T47D (cell line): Measurements from ENCODE around the gene MAFB.
"Not testable (repeated sequence)": the region's sequence is repeated elsewhere in the genome, so short reads cannot be mapped to it uniquely, and the experiment has no call there.

Experiments used
- DNase-seq, 2 experiments: peaks; one replicate each; pipeline versions ENCODE4 v3.0.0 to v3.0.0-alpha.2; 2011 to 2012; ENCODE audit warnings: low read depth in 1 of 2, low spot score in 1 of 2
- JUND ChIP-seq: IDR thresholded peaks from 2 replicates; pipeline ENCODE4 v1.6.1; 2012; ENCODE audit warnings: low read depth
- in situ Hi-C: cut with HindIII; loops from 2 replicates; pipeline ENCODE4 v1.10.0; 2016; ENCODE audit warnings: low sequenced_read_pairs, low pct_unique_long_range_greater_than_20kb

Gene MAFB

GRCh38 chr20:40689100-40689942, at the start of gene MAFB:
Gene MAFB (minus strand): TSS chr20:40689236. CDS start chr20:40688850, 386 bp downstream.
- in situ Hi-C loops: no loop called here

DNA sequence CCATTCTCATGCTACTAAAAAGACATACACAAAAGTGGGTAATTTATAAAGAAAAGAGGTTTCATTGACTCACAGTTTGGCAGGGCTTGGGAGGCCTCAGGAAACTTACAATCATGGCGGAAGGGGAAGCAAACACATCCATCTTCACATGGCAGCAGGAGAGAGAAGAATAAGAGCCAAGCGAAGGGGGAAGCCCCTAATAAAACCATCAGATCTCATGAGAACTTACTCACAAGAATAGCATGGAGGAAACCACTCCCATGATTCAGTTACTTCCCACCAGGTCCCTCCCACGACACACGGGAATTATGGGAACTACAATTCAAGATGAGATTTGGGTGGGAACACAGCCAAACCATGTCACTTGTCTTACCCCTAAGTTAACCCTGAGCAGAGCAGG, 47.4 kb upstream of the MAFB start:
- in situ Hi-C loops, DNase-seq: not testable (repeated sequence)

More at GRCh38 chr20:40689100-40689942, at the start of gene MAFB:
- TF ChIP-seq JUND: no peak
- DNase-seq: peak; percentile 97 to 98

GRCh38 chr20:40728996-40729395, 40.0 kb upstream of the MAFB start:
- in situ Hi-C loops: no loop called here
- DNase-seq: no peak
- TF ChIP-seq JUND: no peak

- TF ChIP-seq JUND: no peak
- no peak for DNase-seq
- in situ Hi-C loops: no loop called here
Measured at GRCh38 chr20:40728470-40728869, 39.4 kb upstream of the MAFB start.

- TF ChIP-seq JUND: no peak
- DNase-seq: no peak
- in situ Hi-C loops: no loop called here
Measured at GRCh38 chr20:40727960-40728359, 38.9 kb upstream of the MAFB start.

- in situ Hi-C loops: no loop called here
- TF ChIP-seq JUND: no peak
- DNase-seq: no peak
Measured at GRCh38 chr20:40726776-40727175, 37.7 kb upstream of the MAFB start.

DNA sequence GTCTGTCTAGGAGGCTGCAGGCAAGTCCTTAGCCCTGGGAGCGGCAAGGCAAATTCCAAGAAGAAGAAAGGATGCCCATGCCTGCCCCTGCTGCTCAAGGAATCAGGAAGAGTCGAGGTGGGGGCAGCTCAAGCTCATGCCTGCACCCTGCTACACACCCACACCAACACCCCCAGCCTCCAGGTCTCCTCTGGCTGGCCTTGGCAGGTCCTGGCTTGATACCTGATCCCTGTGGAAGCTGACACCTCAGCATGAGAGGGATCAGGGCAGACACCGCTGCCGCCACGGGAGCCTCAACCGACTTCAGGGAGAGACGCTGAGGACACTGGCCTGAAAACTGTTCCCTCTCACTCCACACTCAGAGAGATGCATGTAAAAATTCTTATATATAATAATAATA, 35.5 kb upstream of the MAFB start:
- in situ Hi-C loops: no loop called here
- no peak for DNase-seq
- TF ChIP-seq JUND: no peak

GRCh38 chr20:40720826-40721225, 31.8 kb upstream of the MAFB start:
- DNase-seq: no peak
- no peak for TF ChIP-seq JUND
- in situ Hi-C loops: no loop called here

GRCh38 chr20:40720099-40720498, 31.1 kb upstream of the MAFB start:
- no peak for DNase-seq
- TF ChIP-seq JUND: no peak
- in situ Hi-C loops: no loop called here

DNA sequence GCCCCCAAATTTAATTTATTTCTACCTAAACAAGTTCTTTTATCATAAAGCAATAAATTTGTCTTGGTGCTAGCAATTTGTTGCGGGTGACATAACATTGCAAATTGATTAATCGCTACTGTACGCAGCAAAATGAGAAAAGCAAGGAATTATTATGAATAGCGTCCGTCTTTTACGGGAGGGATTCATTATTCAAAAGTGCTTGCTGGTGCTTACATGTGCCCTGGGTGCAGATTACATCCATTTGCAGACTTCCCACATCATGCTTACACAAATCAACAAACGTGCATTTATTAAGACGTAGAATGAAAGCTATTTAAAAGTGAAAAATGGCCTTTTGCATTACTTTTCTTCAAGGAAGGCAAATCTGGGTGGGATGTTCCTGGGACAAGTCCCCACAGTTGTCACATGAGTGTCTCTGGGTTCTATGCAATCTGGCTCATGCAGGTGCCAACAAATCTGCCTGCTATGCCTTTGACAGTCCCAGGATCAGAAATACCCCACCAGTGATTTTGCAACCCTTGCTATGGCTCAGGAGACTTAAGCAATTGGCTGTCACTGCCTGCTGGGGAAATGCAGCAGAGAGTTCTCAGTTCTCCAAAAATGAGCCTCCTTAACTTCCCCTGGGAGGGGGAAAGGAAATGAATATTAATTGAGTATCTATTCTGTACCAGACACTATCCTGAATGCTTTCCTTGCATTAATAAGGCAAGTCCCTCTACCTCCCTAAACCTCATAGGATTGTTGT, 30.1 kb upstream of the MAFB start:
- TF ChIP-seq JUND: no peak
- in situ Hi-C loops: no loop called here
- DNase-seq: no peak

DNA sequence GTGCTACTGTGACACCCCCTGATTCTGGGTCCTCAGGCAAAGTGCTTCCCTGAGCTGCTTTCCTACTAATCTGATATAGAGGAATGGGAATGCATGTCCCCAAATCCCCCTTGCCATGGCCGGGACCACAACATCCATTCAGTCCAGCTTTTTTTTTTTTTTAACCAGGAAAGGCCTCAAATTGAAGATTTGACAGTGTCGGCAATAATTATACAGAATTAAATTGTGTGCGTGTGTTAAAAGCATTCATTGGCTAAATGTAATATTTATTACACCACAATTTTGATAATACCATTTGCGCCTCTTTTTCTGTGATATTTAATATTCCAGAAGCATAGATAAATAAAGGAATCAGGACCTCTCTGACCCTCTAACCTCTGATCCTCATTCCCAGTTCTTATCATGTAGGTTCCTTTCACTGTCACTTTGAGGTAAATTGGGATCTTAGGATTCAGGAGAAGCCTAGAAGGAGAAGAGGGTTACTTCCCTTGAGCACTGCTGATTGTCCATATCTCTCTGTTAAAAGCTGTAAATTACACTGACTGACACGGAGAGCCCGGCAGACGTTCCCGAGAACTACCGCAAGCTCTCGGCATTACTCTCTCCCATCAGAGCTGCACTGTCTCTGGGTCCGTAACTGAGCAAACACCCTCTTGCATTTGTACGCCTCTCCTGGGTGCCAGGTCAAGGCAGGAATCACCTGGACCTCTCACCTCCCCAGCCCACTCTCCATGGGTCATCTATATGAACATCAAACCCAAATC, 29.4 kb upstream of the MAFB start:
- in situ Hi-C loops: no loop called here
- no peak for DNase-seq
- no peak for TF ChIP-seq JUND

GRCh38 chr20:40717343-40717865, 28.4 kb upstream of the MAFB start:
- in situ Hi-C loops: no loop called here
- no peak for DNase-seq
- TF ChIP-seq JUND: no peak

- DNase-seq: peak in 1 of 2 experiments; percentile 16
- no peak for TF ChIP-seq JUND
- in situ Hi-C loops: no loop called here
Measured at GRCh38 chr20:40715491-40715890, 26.5 kb upstream of the MAFB start.
